Lower lobe of right lung (tissue), 2 donors: ENCODE measurements around the gene PCSK5. TPM values are rescaled to one million over a fixed set of nuclear protein-coding genes. Genes with fewer than 3 reads are reported as not detected.

Source experiments
- ATAC-seq, 2 donors: fragments of 200-7000 bp; cut with Tn5 transposase; one replicate each; pipeline ENCODE4 v1.9.1; 2020 to 2022; ENCODE audit warnings: mild to moderate bottlenecking in 2 of 2, moderate library complexity in 2 of 2
- DNase-seq: peaks from one replicate; pipeline ENCODE4 v3.0.0-alpha.2; 2020
- H3K27ac ChIP-seq: fragments of 200-600 bp; one replicate; pipeline ENCODE4 v1.8.0; 2022
- H3K27me3 ChIP-seq: fragments of 200-600 bp; one replicate; pipeline ENCODE4 v1.8.0; 2022; ENCODE audit warnings: low read depth
- H3K36me3 ChIP-seq: fragments of 200-600 bp; one replicate; pipeline ENCODE4 v1.8.0; 2022; ENCODE audit warnings: mild to moderate bottlenecking
- H3K4me1 ChIP-seq: fragments of 200-600 bp; one replicate; pipeline ENCODE4 v1.8.0; 2022
- H3K4me3 ChIP-seq: fragments of 200-600 bp; one replicate; pipeline ENCODE4 v1.8.0; 2022; ENCODE audit warnings: mild to moderate bottlenecking
- H3K9me3 ChIP-seq: fragments of 200-600 bp; one replicate; pipeline ENCODE4 v1.8.0; 2022
- intact Hi-C: fragments of 100-400 bp; cut with DNase I; formaldehyde crosslinking; loops from one replicate; pipeline ENCODE4 v1.11.0; 2022
- total RNA-seq: library from RNA; stranded (reverse); fragmentation: NEBNext Ultra II Directional; extraction: Animal tissue kit (Norgen Biotek cat#: 25700); gene quantifications from one replicate; pipeline ENCODE4 v1.2.1, GENCODE V29; 2021
- TF ChIP-seq, protein P1 (sequence below): fragments of 200-600 bp; IDR thresholded peaks from one replicate; pipeline ENCODE4 v1.8.0; 2022; ENCODE audit warnings: antibody characterized with exemption, mild to moderate bottlenecking
- donor health status: DM: no; HTN: yes; CAD: no; lungs with severe emphysema.

The PCSK5 gene
- total RNA-seq, 1 donor from 2014 or later = 18.1 TPM

DNA sequence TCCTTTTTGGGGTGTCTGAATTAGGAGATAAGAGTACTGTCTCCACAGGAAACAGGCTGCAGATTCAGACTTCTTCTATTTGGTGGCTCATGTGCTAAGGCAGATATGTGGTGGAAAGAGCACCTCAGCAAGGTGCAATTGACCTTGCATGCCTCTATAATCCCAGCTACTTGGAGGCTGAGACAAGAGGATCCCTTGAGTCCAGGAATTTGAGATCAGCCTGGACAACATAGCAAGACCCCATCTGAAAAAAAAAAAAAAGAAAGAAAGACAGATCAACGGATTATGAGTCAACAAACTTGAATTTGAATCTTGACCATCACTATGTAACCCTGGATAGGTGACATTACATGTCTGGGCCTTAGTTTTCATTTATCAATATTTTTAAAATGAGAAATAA, 459.4 kb downstream of the PCSK5 start:
- Histone ChIP-seq H3K27ac (no peak overlapping the region), H3K27me3 (no peaks in the 10 kb centered on the region), H3K36me3 (no peaks in the 10 kb centered on the region), H3K4me3 (no peak overlapping the region), H3K4me1 (no peaks in the 10 kb centered on the region), H3K9me3 (no peaks in the 10 kb centered on the region)
- no peak for DNase-seq
- TF ChIP-seq, protein P1, sequence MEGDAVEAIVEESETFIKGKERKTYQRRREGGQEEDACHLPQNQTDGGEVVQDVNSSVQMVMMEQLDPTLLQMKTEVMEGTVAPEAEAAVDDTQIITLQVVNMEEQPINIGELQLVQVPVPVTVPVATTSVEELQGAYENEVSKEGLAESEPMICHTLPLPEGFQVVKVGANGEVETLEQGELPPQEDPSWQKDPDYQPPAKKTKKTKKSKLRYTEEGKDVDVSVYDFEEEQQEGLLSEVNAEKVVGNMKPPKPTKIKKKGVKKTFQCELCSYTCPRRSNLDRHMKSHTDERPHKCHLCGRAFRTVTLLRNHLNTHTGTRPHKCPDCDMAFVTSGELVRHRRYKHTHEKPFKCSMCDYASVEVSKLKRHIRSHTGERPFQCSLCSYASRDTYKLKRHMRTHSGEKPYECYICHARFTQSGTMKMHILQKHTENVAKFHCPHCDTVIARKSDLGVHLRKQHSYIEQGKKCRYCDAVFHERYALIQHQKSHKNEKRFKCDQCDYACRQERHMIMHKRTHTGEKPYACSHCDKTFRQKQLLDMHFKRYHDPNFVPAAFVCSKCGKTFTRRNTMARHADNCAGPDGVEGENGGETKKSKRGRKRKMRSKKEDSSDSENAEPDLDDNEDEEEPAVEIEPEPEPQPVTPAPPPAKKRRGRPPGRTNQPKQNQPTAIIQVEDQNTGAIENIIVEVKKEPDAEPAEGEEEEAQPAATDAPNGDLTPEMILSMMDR = no peak
- no peak for ATAC-seq
- intact Hi-C loops = no loop called here

DNA sequence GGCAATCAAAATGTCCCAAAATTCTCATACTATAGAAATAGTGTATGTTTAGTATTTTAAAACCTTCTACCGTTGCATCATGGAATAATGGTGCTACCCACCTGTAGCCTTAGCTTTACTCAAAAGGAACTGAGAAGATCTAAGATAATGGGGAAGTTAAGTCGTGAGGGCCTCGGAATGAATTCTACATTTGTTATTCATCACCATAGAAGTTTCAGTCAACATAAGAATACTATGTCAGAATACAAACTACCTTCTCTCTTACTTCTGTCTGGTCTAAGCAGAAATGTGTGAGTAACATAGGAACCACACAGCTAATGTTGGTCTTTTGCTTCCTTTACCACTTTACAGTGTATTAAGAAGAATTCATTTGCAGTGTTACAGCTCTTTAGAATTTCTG, 460.5 kb downstream of the PCSK5 start:
- Histone ChIP-seq H3K36me3 (no peaks in the 10 kb centered on the region), H3K9me3 (no peaks in the 10 kb centered on the region), H3K27me3 (no peaks in the 10 kb centered on the region), H3K27ac (no peak overlapping the region), H3K4me1 (no peaks in the 10 kb centered on the region), H3K4me3 (no peak overlapping the region)
- no peak for ATAC-seq
- DNase-seq = no peak
- intact Hi-C loops = no loop called here
- TF ChIP-seq, protein P1 = no peak

DNA sequence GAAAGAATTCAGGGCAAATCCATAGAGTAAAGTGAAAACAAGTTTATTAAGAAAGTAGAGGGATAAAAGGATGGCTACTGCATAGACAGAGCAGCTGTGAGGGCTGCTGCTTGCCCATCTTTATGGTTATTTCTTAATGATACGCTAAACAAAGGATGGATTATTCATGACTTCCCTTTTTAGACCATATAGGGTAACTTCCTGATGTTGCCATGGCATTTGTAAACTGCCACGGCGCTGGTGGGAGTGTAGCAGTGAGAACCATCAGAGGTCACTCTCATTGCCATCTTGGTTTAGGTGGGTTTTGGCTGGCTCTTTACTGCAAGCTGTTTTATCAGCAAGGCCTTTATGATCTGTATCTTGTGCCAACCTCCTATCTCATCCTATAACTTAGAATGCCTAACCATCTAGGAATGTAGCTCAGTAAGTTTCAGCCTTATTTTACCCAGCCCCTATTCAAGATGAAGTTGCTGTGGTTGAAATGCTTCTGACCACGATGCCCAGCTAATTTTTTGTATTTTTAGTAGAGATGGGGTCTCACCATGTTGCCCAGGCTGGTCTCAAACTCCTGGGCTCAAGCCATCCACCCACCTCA, 461.6 kb downstream of the PCSK5 start:
- TF ChIP-seq, protein P1 = no peak
- no peak overlapping the region for H3K4me3 ChIP-seq
- no peaks in the 10 kb centered on the region for H3K27me3 ChIP-seq
- H3K27ac ChIP-seq = no peak overlapping the region
- H3K4me1 ChIP-seq = no peaks in the 10 kb centered on the region
- intact Hi-C loops = no loop called here
- no peaks in the 10 kb centered on the region for H3K9me3 ChIP-seq
- no peaks in the 10 kb centered on the region for H3K36me3 ChIP-seq
- DNase-seq (no peak), ATAC-seq (no peak)

DNA sequence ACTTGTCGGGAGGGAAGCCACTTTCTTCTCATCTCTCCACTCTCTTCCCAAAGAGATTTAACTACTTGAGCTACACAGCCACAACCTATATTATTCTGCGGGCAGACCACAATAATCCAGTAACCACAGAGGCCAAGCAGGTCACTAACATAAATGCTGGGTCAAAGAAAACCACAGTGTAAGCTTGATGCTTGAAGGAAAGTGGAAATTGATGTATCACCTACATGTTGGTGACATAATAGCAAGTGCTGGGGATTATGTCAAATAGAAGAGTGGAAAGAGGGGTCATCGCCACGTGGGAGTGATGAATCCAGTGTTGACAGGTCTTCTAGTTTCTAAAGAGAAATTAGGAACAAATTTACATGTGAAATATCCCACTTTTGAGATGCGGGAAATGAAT, 462.8 kb downstream of the PCSK5 start:
- Histone ChIP-seq H3K27ac (no peak overlapping the region), H3K4me3 (no peak overlapping the region), H3K9me3 (no peaks in the 10 kb centered on the region), H3K4me1 (no peaks in the 10 kb centered on the region), H3K36me3 (no peaks in the 10 kb centered on the region), H3K27me3 (no peaks in the 10 kb centered on the region)
- ATAC-seq (no peak), DNase-seq (no peak)
- TF ChIP-seq, protein P1 = no peak
- intact Hi-C loops = no loop called here

DNA sequence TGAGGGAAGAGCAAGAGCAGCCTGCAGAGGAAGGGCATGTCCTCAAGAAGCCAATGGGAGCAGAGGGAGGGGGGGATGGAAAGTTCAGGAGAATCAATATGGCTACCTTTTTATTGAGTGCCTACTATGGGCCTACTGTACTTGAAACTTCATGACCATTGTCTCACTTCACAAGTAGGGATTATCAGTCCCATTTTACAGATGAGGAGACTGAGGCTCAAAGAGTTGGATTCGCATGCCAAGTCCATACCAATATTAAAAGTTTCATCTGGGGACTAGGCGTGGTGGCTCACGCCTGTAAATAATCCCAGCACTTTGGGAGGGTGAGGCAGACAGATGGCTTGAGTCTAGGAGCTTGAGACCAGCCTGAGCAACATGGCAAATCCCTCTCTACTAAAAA, 463.7 kb downstream of the PCSK5 start:
- Histone ChIP-seq H3K4me3 (no peak overlapping the region), H3K27ac (no peak overlapping the region), H3K9me3 (no peaks in the 10 kb centered on the region), H3K4me1 (no peaks in the 10 kb centered on the region), H3K27me3 (no peaks in the 10 kb centered on the region), H3K36me3 (no peaks in the 10 kb centered on the region)
- TF ChIP-seq, protein P1 = no peak
- DNase-seq (no peak), ATAC-seq (no peak)
- intact Hi-C loops = no loop called here

DNA sequence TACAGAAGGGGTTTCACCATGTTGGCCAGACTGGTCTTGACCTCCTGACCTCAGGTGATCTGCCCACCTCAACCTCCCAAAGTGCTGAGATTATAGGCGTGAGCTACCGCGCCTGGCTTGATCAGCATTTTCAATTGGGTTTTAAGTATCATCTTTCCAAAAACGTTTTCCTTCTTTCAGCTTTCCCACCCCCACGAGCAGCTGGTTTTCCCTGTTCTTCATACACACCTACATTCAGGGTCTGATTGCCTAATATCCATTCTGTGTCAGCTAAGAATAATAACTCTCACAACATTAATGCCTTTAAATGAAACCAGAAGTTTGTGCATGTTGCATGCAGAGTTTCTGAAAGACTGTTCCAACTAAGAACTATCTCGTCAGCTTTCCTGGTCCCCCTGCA, 465.4 kb downstream of the PCSK5 start:
- TF ChIP-seq, protein P1 = no peak
- Histone ChIP-seq H3K9me3 (no peaks in the 10 kb centered on the region), H3K36me3 (no peaks in the 10 kb centered on the region), H3K4me3 (no peak overlapping the region), H3K27me3 (no peaks in the 10 kb centered on the region), H3K27ac (no peak overlapping the region), H3K4me1 (no peaks in the 10 kb centered on the region)
- no peak for DNase-seq
- intact Hi-C loops = no loop called here
- ATAC-seq = no peak
